SJCRH30 (cell line): Measurements from ENCODE around the gene MEGF11. TPM values are rescaled to one million over a fixed set of nuclear protein-coding genes. Genes with fewer than 3 reads are reported as not detected.

Experiments used
- DNase-seq, 2 experiments: peaks; one replicate each; pipeline ENCODE4 v3.0.0-alpha.2; 2015 to 2020
- H3K27ac ChIP-seq: fragments of 250-450 bp; sonication (Bioruptor Pico); 2 replicates; pipeline ENCODE4 v1.5.1; 2020; ENCODE audit warnings: mild to moderate bottlenecking, moderate library complexity
- H3K27me3 ChIP-seq: fragments of 250-450 bp; sonication (Bioruptor Pico); 2 replicates; pipeline ENCODE4 v1.5.1; 2020; ENCODE audit warnings: mild to moderate bottlenecking, moderate library complexity
- H3K36me3 ChIP-seq: fragments of 250-450 bp; sonication (Bioruptor Pico); 2 replicates; pipeline ENCODE4 v1.5.1; 2020; ENCODE audit warnings: mild to moderate bottlenecking, moderate library complexity
- H3K4me1 ChIP-seq: fragments of 250-450 bp; sonication (Bioruptor Pico); 2 replicates; pipeline ENCODE4 v1.5.1; 2020; ENCODE audit warnings: mild to moderate bottlenecking, moderate library complexity
- H3K4me3 ChIP-seq: fragments of 250-450 bp; sonication (Bioruptor Pico); 2 replicates; pipeline ENCODE4 v1.5.1; 2020; ENCODE audit warnings: mild to moderate bottlenecking, moderate library complexity
- H3K9me3 ChIP-seq: fragments of 250-450 bp; sonication (Bioruptor Pico); replicated peaks from 2 replicates; pipeline ENCODE4 v1.5.1; 2020; ENCODE audit warnings: mild to moderate bottlenecking, moderate library complexity
- total RNA-seq: library from RNA; depleted of rRNA; stranded (reverse); fragments of >200 nt; shearing (Covaris generic); gene quantifications from 2 replicates; pipeline ENCODE4 v1.2.3, GENCODE V29; 2014

MEGF11 gene
- total RNA-seq, 1 experiment from 2014 or later, result 8.7 TPM

DNA sequence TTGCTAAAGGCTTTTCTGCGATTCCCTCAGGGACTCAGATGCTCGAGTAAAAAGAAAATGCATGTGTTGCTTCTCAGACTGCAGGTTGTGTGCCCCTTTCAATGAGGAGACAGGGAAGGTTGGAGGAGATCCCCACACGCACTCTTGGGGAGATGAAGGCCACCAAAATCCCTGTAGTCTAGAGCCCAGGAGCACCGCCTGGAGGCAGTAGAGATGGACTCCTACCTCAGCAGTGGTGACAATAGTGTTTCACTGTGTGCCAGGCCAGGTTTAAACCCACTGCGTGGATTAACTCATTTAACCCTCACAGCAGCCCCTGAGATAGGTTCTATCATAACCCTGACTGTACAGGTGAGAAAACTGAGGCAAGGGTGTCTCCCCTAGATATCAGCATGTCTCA lies 15.2 kb downstream of the MEGF11 start:
- Histone ChIP-seq H3K4me1 (no peaks in the 10 kb centered on the region), H3K27ac (no peak overlapping the region), H3K4me3 (no peak overlapping the region), H3K36me3 (no peaks in the 10 kb centered on the region), H3K27me3 (no peaks in the 10 kb centered on the region), H3K9me3 (no peaks in the 10 kb centered on the region)
- no peak for DNase-seq

DNA sequence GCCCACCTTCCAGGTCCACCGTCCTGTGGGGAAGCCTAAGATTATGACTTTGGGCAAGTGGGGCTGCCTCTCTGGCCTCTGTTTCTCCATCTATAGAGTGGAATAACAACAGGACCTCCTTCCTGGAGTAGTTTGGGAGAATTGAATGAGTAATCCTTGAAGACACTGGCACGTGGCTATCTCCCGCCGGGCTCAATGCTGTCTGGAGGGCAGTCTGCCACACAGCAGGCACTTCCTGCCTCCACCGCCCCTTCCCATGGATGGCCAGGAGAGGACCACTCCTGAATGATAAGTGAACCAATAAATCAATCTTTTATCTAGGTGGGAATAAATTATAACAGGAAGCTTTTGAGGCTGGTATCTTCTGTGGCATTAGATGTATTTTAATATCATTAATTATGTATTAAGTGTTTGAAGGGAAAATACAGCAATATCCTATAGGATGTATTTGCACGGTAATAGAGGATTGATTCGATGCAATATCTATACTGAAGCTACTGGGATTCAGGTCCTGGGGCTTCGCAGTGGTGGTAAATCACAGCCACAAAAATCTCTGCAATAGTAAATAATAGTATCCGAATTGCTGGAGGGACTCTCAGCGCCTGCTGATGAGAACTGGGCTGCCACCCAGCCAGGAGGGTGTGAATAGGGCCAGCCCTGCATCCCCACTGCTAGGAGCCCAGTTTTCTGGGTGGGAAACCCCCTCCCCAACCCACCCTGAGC lies 15.9 kb downstream of the MEGF11 start:
- H3K4me1 ChIP-seq, result no peaks in the 10 kb centered on the region
- H3K4me3 ChIP-seq, result no peak overlapping the region
- H3K9me3 ChIP-seq, result no peaks in the 10 kb centered on the region
- no peak overlapping the region for H3K27ac ChIP-seq
- H3K27me3 ChIP-seq, result no peaks in the 10 kb centered on the region
- no peaks in the 10 kb centered on the region for H3K36me3 ChIP-seq
- no peak for DNase-seq

DNA sequence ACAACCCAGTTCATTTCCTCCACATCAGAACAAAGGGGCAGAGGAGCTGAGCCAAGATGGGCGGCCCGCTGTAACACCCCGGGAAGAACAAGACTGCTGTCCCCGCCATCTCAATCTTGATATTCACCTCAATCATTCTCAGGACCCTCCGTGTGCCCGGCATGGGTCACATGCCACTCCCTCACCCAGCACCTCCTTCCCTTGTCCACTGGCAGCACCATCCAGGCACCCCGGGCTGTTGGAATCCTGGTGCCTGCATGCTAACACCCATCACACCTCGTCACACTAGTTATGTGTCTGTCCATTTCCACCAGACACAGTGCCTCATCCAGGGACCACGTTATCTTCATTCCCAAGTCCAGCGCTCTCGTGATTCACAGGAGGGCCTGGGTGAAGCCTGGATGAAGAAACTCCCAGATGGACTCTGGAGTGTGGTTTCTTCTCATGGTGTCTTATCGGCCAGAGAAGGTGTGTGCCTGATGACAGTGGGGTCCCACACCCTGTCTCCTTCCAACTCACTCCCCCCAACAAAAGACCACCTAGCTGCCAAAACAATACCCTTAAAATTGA lies 16.7 kb downstream of the MEGF11 start:
- Histone ChIP-seq H3K9me3 (no peaks in the 10 kb centered on the region), H3K36me3 (no peaks in the 10 kb centered on the region), H3K27me3 (no peaks in the 10 kb centered on the region), H3K4me1 (no peaks in the 10 kb centered on the region), H3K27ac (no peak overlapping the region), H3K4me3 (no peak overlapping the region)
- no peak for DNase-seq

DNA sequence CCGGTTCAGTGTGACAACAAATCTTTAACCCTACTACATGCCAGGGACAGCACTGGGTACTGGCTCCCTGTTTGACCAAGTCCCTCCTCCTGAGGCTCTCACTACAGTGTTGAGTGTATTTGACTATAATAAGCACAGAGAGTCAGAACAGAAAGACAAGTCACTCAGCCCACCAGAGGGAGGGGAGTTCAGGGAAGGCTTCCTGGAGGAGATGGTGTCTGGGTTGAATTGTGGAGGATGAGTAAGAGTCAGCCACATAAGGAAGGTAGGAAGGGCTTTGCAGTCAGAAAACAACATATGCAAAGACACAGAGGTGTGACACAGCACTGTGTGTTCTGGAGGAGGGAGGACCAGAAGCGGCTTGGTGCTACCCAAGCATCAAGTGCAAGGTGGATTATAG lies 17.7 kb downstream of the MEGF11 start:
- Histone ChIP-seq H3K36me3 (no peaks in the 10 kb centered on the region), H3K27ac (no peak overlapping the region), H3K9me3 (no peaks in the 10 kb centered on the region), H3K4me3 (no peak overlapping the region), H3K27me3 (no peaks in the 10 kb centered on the region), H3K4me1 (no peaks in the 10 kb centered on the region)
- no peak for DNase-seq

DNA sequence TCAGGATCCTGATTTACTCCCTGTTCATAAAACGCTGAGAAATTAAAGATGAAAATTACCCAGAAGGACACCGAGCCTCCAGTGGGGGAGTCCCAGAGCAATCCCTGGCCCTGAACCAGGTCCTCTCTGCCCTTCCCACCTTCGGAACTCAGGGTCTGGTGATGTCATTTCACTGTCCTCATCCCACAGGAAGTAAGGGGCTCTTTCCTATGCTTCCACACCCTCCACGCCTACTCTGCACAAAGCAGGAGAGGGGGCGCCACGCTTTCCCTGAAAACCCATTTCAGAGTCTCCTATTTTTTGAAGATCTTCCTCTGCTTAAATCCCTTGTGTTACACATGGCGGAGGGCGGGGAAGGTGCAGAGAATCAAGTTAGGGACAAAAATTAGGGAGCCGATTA lies 18.8 kb downstream of the MEGF11 start:
- Histone ChIP-seq H3K4me3 (no peak overlapping the region), H3K27me3 (no peaks in the 10 kb centered on the region), H3K36me3 (no peaks in the 10 kb centered on the region), H3K27ac (no peak overlapping the region), H3K9me3 (no peaks in the 10 kb centered on the region), H3K4me1 (no peaks in the 10 kb centered on the region)
- DNase-seq, result no peak

DNA sequence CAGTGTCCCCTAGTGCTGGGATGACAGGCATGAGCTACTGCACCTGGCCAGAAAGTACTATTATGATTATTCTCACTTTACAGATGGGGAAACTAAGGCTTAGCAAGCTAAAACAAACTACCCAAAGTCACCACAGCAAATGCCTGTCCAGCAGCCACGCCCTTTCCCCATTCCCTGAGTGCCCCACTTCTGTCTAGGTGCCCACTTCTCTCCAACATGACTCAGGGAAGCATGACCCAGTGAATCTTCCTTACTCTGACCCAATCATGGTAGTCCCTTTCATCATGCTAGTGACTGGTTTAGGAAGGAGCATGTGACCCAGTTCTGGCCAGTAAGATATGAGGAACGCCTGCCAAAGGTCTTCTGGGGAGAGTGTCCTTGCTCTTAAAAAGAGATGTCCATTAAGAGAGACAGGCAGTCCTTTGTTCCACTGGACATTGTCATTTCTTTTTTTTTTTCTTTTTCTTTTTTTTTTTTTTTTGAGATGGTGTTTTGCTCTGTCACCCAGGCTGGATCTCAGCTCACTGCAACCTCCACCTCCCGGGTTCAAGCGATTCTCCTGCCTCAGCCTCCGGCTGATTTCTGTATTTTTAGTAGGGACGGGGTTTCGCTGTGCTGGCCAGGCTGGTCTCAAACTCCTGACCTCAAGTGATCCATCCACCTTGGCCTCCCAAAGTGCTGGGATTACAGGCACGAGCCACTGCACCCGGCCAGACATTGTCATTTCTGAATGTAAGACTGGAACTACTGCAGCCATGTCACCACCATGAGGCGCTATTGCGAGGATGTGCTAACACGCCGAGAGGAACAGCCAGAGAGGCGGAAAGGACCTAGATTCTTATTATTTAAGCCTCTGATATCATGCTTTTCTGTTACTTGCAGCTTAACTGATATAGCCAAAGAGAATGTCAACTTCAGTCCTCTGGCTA lies 19.8 kb downstream of the MEGF11 start:
- H3K27me3 ChIP-seq, result no peaks in the 10 kb centered on the region
- no peaks in the 10 kb centered on the region for H3K9me3 ChIP-seq
- H3K4me3 ChIP-seq, result no peak overlapping the region
- no peak overlapping the region for H3K27ac ChIP-seq
- H3K4me1 ChIP-seq, result no peaks in the 10 kb centered on the region
- H3K36me3 ChIP-seq, result no peaks in the 10 kb centered on the region
- DNase-seq, result no peak

DNA sequence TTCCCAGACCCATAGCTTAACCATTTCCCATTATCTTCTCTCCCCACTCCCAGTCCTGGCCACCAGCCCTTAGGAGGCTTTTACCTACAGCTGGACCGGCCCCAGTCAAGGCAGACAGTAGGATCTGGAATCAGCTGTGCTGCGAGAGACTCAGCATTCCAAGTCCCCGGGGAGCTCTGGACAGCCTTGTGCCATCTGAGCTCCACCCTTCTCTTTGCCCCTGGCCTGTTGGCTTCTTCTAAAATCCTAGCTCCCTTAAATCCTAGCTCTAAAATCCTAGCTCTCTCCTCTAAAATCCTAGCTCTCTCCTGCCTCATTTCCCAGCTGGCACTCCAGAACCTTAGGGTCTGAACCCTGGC lies 21.3 kb downstream of the MEGF11 start:
- Histone ChIP-seq H3K36me3 (no peaks in the 10 kb centered on the region), H3K27ac (no peak overlapping the region), H3K9me3 (no peaks in the 10 kb centered on the region), H3K27me3 (no peaks in the 10 kb centered on the region), H3K4me3 (no peak overlapping the region), H3K4me1 (no peaks in the 10 kb centered on the region)
- no peak for DNase-seq

DNA sequence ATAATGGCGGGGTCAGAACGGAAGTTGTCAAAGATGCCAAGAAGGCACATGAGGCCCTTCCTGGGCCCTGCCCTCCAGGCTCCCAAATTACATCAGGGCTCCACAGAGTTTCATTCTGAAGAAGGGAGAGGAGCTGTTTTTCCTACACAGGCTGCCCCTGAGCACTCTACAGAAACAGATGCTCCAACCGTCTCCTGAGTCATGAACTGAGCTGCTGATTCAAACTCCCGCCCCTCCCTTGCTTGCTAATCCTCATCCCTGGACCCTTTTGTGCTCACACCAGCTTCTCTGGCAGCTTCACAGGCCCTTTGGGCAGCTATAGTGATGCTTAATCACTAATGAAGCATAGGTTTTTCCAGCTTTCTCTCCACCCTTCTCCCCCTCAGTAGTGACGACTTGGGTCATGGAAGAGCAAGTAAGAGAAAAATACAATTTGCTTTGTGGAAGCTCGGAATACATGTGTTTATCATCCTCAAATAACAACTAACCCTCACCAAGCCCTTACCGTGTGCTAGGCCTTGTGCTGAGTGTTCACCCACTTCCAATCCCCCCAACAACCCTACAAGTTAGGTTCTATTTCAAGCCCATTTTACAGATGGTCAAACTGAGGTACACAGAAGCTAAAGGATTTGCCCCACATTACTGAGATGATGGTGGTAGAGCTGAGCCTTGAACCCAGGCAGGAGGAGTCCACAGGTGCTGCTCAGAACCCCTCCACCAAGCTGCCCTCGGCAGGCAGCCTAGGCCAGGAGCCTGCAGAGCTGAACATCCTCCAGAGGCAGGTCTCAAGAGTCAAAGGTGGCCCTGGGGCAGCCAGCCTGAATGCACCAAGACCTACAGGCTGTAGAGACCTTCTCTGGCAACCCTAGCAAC lies 21.9 kb downstream of the MEGF11 start:
- Histone ChIP-seq H3K9me3 (no peaks in the 10 kb centered on the region), H3K27me3 (no peaks in the 10 kb centered on the region), H3K4me1 (no peaks in the 10 kb centered on the region), H3K36me3 (no peaks in the 10 kb centered on the region), H3K27ac (no peak overlapping the region), H3K4me3 (no peak overlapping the region)
- no peak for DNase-seq

DNA sequence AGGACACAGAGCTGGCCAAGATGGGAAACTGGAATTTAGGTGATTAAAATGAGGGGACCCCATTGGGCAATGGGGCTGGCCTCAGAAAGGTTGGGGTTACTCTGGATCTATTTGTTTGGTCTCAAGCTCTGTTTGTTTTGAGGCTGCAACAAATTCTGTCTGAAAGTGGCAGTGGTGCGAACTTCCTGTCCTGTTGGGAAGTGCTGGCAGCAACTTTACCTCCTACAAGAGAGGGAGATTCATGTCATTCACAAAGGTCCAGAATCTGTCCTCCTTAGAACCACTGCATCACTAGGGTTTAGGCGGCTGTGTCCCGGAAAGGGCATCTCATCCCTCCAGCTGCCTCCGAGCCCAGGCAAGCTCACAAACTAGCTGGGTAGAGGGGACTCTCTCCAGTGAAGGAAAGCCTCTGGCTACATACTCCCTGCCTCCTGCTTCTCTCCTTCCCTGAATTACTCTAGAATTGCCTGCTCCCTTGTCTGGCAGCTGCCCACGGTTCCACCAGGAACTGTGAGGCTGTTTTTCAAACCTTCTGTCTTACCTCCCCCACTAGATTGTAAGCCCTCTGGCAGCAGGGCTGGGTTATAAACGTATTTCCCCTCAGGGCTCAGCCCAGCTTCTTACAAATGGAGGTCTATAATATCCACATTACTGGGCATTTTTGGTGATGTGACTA lies 23.6 kb downstream of the MEGF11 start:
- no peaks in the 10 kb centered on the region for H3K27me3 ChIP-seq
- H3K36me3 ChIP-seq, result no peaks in the 10 kb centered on the region
- no peaks in the 10 kb centered on the region for H3K4me1 ChIP-seq
- H3K4me3 ChIP-seq, result no peak overlapping the region
- H3K9me3 ChIP-seq, result no peaks in the 10 kb centered on the region
- no peak for DNase-seq
- no peak overlapping the region for H3K27ac ChIP-seq

DNA sequence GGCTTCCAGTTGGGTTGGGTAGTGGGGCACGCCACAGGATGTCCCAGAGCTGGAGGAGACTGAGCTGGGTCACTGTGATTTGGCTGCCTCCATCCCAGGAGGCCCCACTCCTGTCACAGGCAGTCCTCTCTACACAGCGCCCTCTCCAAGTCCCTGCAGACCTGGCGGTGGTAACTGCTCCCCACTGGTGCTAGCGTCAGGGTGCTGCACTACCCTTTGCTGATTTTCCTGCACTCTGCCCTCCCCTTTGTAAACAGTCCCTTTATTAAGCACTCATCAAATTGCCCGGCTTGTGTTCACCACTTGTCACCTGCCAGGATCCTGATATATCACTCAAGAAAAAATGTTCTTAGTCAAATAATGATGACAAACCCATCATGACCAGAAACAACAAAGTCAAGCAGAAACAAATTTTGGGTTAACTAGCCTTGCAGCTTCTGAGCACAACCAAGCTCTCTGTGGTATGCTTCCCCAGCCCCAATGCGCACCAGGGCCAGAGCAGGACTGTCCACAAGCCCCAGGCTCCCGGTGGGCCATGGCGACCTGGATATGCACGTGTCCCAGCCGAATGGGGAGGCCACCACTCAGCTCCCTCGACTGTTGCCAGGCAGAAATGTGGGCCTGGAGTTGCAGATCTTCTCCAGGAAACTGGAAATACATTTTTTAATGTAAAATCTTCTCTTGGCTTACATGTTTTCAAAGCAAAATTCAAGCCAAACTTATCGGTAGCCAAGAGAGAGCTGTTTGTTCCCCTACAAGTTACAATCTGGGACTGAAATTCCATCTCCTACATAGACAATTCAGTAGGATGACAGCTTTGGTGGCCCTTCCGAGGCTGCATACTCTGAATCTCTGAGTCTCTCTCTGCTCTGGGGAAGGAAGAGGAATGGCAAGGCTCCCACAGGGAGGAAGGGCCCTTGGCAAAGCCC lies 24.5 kb downstream of the MEGF11 start:
- H3K27ac ChIP-seq, result no peak overlapping the region
- no peak overlapping the region for H3K4me3 ChIP-seq
- H3K9me3 ChIP-seq, result no peaks in the 10 kb centered on the region
- H3K36me3 ChIP-seq, result no peaks in the 10 kb centered on the region
- no peaks in the 10 kb centered on the region for H3K27me3 ChIP-seq
- no peak for DNase-seq
- no peaks in the 10 kb centered on the region for H3K4me1 ChIP-seq

DNA sequence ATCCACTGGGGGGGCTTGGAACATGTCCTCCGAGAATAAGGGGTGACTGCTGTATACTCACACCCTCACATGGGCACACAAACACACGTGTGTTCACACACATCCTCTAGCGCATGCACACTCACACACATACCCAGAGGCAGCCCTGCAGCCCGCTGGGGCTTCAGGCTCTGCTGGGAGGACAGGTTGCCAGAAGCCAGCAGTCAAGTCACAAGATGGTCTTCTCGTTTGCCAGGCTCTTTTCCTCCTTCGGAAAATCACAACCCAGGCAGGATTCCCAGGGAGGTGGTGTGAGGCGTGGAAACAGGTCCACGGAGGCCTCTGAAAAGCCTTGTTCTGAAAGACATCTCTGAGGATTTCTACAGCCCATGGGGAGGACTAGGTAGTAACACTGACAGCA lies 26.8 kb downstream of the MEGF11 start:
- Histone ChIP-seq H3K27ac (no peak overlapping the region), H3K4me3 (no peak overlapping the region), H3K4me1 (no peaks in the 10 kb centered on the region)

DNA sequence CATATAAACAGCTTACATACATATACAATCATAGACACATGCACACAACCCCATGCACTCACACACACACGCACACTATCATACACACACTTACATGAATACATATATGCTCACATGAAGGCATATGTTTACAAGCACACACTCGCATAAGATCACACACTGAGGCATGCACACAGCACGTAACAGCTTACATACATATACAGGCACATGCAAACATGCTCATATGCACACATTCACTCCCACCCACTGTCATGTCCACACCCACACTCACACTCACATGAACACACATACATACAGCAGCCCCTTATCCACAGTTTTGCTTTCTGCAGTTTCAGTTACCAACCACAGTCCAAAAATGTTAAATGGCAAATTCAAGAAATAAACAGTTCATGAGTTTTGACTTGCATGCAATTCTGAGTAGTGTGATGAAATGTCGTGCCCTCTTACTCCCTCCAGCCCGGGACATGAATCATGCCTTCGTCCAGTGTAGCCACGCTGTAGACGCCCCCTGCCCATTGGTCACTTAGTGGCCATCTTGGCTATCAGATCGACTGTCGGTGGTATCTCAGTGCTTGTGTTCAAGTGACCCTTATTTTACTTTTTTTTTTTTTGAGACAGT lies 27.8 kb downstream of the MEGF11 start:
- H3K27ac ChIP-seq, result no peak overlapping the region
- H3K36me3 ChIP-seq, result no peaks in the 10 kb centered on the region
- no peak overlapping the region for H3K4me3 ChIP-seq
- no peak for DNase-seq
- no peaks in the 10 kb centered on the region for H3K4me1 ChIP-seq
- H3K27me3 ChIP-seq, result no peaks in the 10 kb centered on the region
- H3K9me3 ChIP-seq, result no peaks in the 10 kb centered on the region

More for the DNA sequence above, 26.8 kb downstream of the MEGF11 start:
- DNase-seq, result no peak
- Histone ChIP-seq H3K36me3 (no peaks in the 10 kb centered on the region), H3K27me3 (no peaks in the 10 kb centered on the region), H3K9me3 (no peaks in the 10 kb centered on the region)

DNA sequence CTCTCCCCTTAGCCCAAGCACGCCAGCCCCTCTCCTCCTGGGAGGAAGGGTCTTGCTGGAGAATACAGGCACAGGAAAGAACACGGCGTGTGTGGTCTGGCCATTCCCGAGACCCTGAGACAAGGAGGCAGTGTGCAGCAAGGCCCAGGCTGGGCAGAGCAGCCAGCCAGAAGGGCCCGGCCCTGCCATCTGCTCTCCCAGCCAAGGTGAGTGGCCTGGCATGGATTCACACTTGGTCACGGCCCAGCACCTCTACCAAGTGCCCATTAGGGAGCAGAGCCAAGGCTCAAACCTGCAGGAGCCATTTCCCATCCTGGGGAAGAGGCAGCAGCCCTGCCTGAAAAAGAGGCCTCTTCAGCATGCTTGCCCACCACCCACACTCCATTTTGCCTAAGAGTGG lies 28.6 kb downstream of the MEGF11 start:
- Histone ChIP-seq H3K4me1 (no peaks in the 10 kb centered on the region), H3K27me3 (no peaks in the 10 kb centered on the region), H3K36me3 (no peaks in the 10 kb centered on the region), H3K4me3 (no peak overlapping the region), H3K27ac (no peak overlapping the region), H3K9me3 (no peaks in the 10 kb centered on the region)
- DNase-seq, result no peak
